ENCODE measurements around the gene ACACA.
"Not testable (repeated sequence)": the region's sequence is repeated elsewhere in the genome, so short reads cannot be mapped to it uniquely, and the experiment has no call there.

- not testable (repeated sequence) for TF ChIP-seq CTCF (tag by site-specific recombination; IDR thresholded peaks at IDR 0.05); MEIS1 (CRISPR knock-in tag; IDR thresholded peaks at IDR 0.05; ENCODE audit: borderline replicate concordance); ZNF626 (tag by site-specific recombination; IDR thresholded peaks at IDR 0.05); ZNF521 (tag by site-specific recombination; IDR thresholded peaks at IDR 0.05); ZBTB26 (tag by site-specific recombination; optimal IDR thresholded peaks at IDR 0.05); PRDM2 (tag by site-specific recombination; IDR thresholded peaks at IDR 0.05; ENCODE audit: borderline replicate concordance); ZBTB17 (tag by site-specific recombination; IDR thresholded peaks at IDR 0.05); ZNF510 (tag by site-specific recombination; IDR thresholded peaks at IDR 0.05; ENCODE audit: insufficient replicate concordance); ZNF133 (tag by site-specific recombination; IDR thresholded peaks at IDR 0.05); ZFP37 (tag by site-specific recombination; IDR thresholded peaks at IDR 0.05); ZBTB10 (tag by site-specific recombination; IDR thresholded peaks at IDR 0.05)
Observed at GRCh38 chr17:37356796-37357569, 49.7 kb downstream of the ACACA start.

All from HEK293 (cell line).